Transverse colon (tissue), 4 donors: ENCODE data around the gene SPP1. TPM values are rescaled to one million over a fixed set of nuclear protein-coding genes. Genes with fewer than 3 reads are reported as not detected.
A peak's percentile ranks its signal among the peaks of the same experiment; 100 is the strongest.

Experiments
- DNase-seq: peaks from one replicate; pipeline ENCODE4 v3.0.0-alpha.2; 2019
- H3K27ac ChIP-seq, 4 donors: fragments of 200-600 bp; sonication (generic); 2 replicates each; pipeline ENCODE4 v1.5.1; 2016 to 2018; ENCODE audit warnings: inconsistent platforms in 4 of 4
- H3K27me3 ChIP-seq: fragments of 200-600 bp; sonication (generic); 2 replicates; pipeline ENCODE4 v1.5.1; 2017; ENCODE audit warnings: inconsistent platforms
- H3K36me3 ChIP-seq, 4 donors: fragments of 200-600 bp; sonication (generic); 2 replicates each; pipeline ENCODE4 v1.5.1; 2017 to 2019; ENCODE audit warnings: inconsistent platforms in 4 of 4
- H3K4me1 ChIP-seq, 4 donors: fragments of 200-600 bp; sonication (generic); 2 replicates each; pipeline ENCODE4 v1.5.1; 2017 to 2020; ENCODE audit warnings: inconsistent platforms in 4 of 4
- H3K4me3 ChIP-seq, 4 donors: fragments of 200-600 bp; sonication (generic); 1 replicate in 1 of 4; 2 replicates in 3 of 4; pipeline versions ENCODE4 v1.5.1 to v1.6.1; 2017 to 2019; ENCODE audit warnings: inconsistent platforms in 4 of 4
- H3K9me3 ChIP-seq, 2 donors: fragments of 200-600 bp; sonication (generic); 2 replicates each; pipeline ENCODE4 v1.5.1; 2017 to 2019; ENCODE audit warnings: inconsistent platforms in 2 of 2
- EP300 ChIP-seq: sonication (generic); formaldehyde crosslinking; IDR thresholded peaks from one replicate; pipeline ENCODE4 v1.6.1; 2017; ENCODE audit warnings: antibody characterized with exemption, low read depth
- POLR2A ChIP-seq: fragments of 450-650 bp; IDR thresholded peaks from one replicate; pipeline ENCODE4 v1.6.1; 2016; ENCODE audit warnings: antibody characterized with exemption, mild to moderate bottlenecking, moderate library complexity
- POLR2AphosphoS5 ChIP-seq, 3 donors: sonication (generic); formaldehyde crosslinking; IDR thresholded peaks; one replicate each; pipeline ENCODE4 v1.6.1; 2016; ENCODE audit warnings: antibody characterized with exemption in 3 of 3
- WGBS, 2 donors: methylation state at CpG; one replicate each; pipeline ENCODE4 v1.1.5; 2018; ENCODE audit warnings: low coverage in 1 of 2; 5-methylcytosine and 5-hydroxymethylcytosine counted together
- in situ Hi-C, 4 donors: fragments of 200-750 bp; cut with MboI; loops; one replicate each; pipeline versions ENCODE4 v1.15.0 to v1.15.1; 2017; ENCODE audit warnings: low sequenced_read_pairs in 3 of 4, low pct_ligation_motif_present in 1 of 4, low pct_unique_long_range_greater_than_20kb in 1 of 4
- intact Hi-C: fragments of 100-400 bp; cut with DNase I; formaldehyde crosslinking; loops from one replicate; pipeline ENCODE4 v1.15.1; 2023; ENCODE audit warnings: low total_unique reads
- total RNA-seq, 4 donors: library from RNA; depleted of rRNA; stranded (reverse); fragments of >200 nt; gene quantifications; one replicate each; pipeline ENCODE4 v1.1.0, GENCODE V29; 2016
- TF ChIP-seq, protein P1 (sequence below), 5 experiments: fragments of 200-600 bp in 3 of 5; fragments of 450-650 bp in 2 of 5; sonication (generic) in 3 of 5; IDR thresholded peaks; 1 replicate in 2 of 5; 2 replicates in 3 of 5; pipeline ENCODE4 v1.5.1; 2016 to 2017; ENCODE audit warnings: antibody characterized with exemption in 5 of 5, inconsistent platforms in 3 of 5, mild to moderate bottlenecking in 2 of 5, moderate library complexity in 1 of 5

Gene SPP1
- total RNA-seq, 4 donors from 2014 or later, result 5.6 to 23.5 (median 13.7) TPM

DNA sequence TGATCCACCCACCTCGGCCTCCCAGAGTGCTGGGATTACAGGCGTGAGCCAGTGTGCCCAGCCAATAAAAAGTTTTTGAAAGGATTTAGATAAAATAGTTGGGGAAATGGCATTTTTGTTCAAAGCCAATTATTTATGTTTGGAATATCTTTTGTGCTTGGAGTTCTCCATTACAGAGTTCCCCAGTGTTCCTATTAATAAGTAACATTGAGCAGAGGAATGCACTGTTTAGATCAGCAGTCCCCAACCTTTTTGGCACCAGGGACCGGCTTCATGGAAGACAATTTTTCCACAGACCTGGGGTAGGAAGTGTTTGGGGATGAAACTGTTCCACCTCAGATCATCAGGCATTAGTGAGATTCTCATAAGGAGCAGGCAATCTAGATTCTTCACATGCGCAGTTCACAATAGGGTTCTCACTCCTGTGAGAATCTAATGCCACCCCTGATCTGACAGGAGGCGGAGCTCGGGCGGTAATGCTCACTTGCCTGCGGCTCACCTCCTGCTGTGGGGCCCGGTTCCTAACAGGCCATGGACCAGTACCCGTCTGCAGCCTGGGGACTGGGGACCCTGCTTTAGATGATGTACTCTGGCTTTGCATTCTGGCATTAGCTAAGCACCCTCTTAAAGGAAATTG is 40.3 kb downstream of the SPP1 start:
- Histone ChIP-seq H3K36me3 (peaks cover 0 to 2% (median 0%) of the 10 kb centered on the region in 4 donors), H3K9me3 (no peaks in the 10 kb centered on the region), H3K4me3 (no peak overlapping the region), H3K4me1 (peaks cover 5 to 49% (median 16%) of the 10 kb centered on the region in 4 donors), H3K27me3 (no peaks in the 10 kb centered on the region), H3K27ac (peak overlapping the region; percentile 75 to 85 (median 84))
- intact Hi-C loops, result no loop called here
- no peak for DNase-seq
- TF ChIP-seq, protein P1, sequence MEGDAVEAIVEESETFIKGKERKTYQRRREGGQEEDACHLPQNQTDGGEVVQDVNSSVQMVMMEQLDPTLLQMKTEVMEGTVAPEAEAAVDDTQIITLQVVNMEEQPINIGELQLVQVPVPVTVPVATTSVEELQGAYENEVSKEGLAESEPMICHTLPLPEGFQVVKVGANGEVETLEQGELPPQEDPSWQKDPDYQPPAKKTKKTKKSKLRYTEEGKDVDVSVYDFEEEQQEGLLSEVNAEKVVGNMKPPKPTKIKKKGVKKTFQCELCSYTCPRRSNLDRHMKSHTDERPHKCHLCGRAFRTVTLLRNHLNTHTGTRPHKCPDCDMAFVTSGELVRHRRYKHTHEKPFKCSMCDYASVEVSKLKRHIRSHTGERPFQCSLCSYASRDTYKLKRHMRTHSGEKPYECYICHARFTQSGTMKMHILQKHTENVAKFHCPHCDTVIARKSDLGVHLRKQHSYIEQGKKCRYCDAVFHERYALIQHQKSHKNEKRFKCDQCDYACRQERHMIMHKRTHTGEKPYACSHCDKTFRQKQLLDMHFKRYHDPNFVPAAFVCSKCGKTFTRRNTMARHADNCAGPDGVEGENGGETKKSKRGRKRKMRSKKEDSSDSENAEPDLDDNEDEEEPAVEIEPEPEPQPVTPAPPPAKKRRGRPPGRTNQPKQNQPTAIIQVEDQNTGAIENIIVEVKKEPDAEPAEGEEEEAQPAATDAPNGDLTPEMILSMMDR (IDR thresholded peaks at IDR 0.05), result no peak
- TF ChIP-seq POLR2AphosphoS5 (IDR thresholded peaks at IDR 0.05) (no peak), POLR2A (no peak), EP300 (no peak)
- in situ Hi-C loops, result loop anchor here in 1 of 4 donors (10.0 kb wide), 1 partner anchor 481 kb away; no protein-coding TSS in a partner anchor
- WGBS, 2 donors, result 84 to 100% methylated on average over 2 to 10 of the region's 10 CpGs

DNA sequence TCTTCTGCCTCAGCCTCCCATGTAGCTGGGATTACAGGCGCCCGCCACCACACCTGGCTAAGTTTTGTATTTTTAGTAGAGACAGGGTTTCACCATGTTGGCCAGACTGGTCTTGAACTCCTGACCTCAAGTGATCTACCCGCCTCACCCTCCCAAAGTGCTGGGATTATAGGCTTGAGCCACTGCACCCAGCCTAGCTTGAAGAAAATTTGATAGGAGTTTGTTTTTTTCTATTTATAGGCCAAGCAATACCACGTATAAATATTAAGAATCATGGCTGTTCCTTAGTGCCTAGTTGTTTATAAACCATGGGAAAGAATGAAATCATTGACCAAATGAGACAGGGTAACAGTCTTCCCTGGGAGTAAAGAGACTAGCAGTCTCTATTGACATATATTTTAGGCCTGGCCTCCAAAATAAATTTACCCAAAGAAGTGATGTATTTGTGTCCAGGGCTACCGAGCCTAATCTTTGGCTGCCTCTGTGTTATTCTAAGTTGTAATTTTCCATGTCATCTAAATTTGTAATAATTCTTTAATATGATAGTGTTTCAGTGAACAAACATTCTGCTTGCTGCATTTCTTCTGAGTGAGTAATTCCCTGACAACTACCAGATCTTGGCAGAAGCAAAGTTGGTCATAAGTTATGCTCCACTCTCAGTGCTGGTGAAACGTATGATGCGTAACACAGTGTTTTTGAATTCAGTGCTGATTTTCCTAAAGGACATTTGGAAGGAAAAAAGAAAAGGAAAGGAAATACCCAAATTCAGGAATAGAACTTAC is 42.2 kb downstream of the SPP1 start:
- DNase-seq, result no peak

DNA sequence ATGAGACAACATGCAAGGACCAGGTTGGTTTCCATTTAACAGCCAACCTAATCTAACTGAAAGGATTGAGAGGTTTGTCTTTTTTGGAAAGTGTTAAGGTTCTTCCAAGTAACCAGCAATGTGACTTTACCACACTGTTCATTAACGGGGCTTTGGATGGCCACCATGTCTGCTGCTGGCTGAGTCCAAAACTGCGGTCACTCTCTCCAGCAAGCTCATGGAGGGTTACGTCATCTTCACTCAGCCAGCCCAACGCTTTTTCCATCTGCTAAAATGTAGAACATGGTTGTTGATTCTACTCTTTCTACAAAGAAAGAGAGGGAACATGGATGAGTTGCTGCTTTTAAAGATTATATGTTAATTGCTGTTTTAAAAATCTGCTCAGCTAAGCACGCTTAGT is 43.0 kb downstream of the SPP1 start:
- no peak overlapping the region for H3K4me3 ChIP-seq
- intact Hi-C loops, result no loop called here
- no peak for TF ChIP-seq EP300
- TF ChIP-seq, protein P1 (IDR thresholded peaks at IDR 0.05), result no peak
- no peak for TF ChIP-seq POLR2AphosphoS5 (IDR thresholded peaks at IDR 0.05)
- TF ChIP-seq POLR2A, result no peak
- H3K4me1 ChIP-seq, result peaks cover 5 to 41% (median 13%) of the 10 kb centered on the region in 4 donors
- DNase-seq, result no peak
- peak overlapping the region; percentile 75 to 85 (median 84) for H3K27ac ChIP-seq
- H3K36me3 ChIP-seq, result peaks cover 0 to 3% (median 0%) of the 10 kb centered on the region in 4 donors
- H3K27me3 ChIP-seq, result no peaks in the 10 kb centered on the region
- no peaks in the 10 kb centered on the region for H3K9me3 ChIP-seq
- in situ Hi-C loops, result loop anchor here in 1 of 4 donors (10.0 kb wide), 1 partner anchor 484 kb away; no protein-coding TSS in a partner anchor
- 78 to 80% methylated on average over 1 to 5 of the region's 5 CpGs for WGBS, 2 donors

More for the DNA sequence above, 42.2 kb downstream of the SPP1 start:
- WGBS, 2 donors, result 75 to 81% methylated on average over 3 to 7 of the region's 7 CpGs
- H3K36me3 ChIP-seq, result peaks cover 0 to 3% (median 0%) of the 10 kb centered on the region in 4 donors
- no peaks in the 10 kb centered on the region for H3K27me3 ChIP-seq
- peak overlapping the region; percentile 75 to 85 (median 84) for H3K27ac ChIP-seq
- H3K4me3 ChIP-seq, result no peak overlapping the region
- H3K4me1 ChIP-seq, result peaks cover 5 to 44% (median 13%) of the 10 kb centered on the region in 4 donors
- H3K9me3 ChIP-seq, result no peaks in the 10 kb centered on the region
- intact Hi-C loops (no loop called here), in situ Hi-C loops (loop anchor here in 1 of 4 donors (10.0 kb wide), 1 partner anchor 483 kb away; no protein-coding TSS in a partner anchor)
- TF ChIP-seq, protein P1 (IDR thresholded peaks at IDR 0.05), result no peak
- TF ChIP-seq POLR2A, result no peak
- TF ChIP-seq POLR2AphosphoS5 (IDR thresholded peaks at IDR 0.05), result peak; percentile 82 to 92 (median 91)
- peak; percentile 60 for TF ChIP-seq EP300

DNA sequence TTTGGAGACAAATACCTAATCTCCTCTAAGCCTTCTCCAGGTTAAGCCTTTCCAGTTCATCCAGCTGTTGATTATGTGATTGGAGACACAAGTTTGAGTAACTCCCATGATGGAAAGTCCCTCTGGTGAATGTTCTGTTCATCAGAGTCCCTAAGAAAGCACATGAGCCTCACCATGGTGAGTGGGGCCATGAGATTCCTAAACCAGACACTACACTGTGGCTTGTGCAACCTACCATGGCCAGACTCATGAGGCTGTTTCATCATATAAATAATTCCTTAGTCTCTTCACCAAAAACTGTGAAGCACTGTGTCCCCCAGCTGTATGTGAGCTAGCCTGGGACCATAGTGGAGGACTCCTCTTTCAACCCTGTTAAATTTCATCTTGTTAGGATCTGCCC is 46.3 kb downstream of the SPP1 start:
- DNase-seq, result no peak
- Histone ChIP-seq H3K9me3 (peaks cover 0 to 6% of the 10 kb centered on the region in 2 donors), H3K36me3 (peaks cover 0 to 10% (median 0%) of the 10 kb centered on the region in 4 donors), H3K27ac (peak overlapping the region; percentile 3 to 45 (median 27)), H3K27me3 (no peaks in the 10 kb centered on the region), H3K4me1 (peaks cover 5 to 26% (median 10%) of the 10 kb centered on the region in 4 donors), H3K4me3 (no peak overlapping the region)
- TF ChIP-seq EP300 (no peak), POLR2AphosphoS5 (IDR thresholded peaks at IDR 0.05) (peak in 1 of 3 donors; percentile 6)
- intact Hi-C loops, result no loop called here
- in situ Hi-C loops, result no loop called here
